ENCODE measurements around the gene QPCT. TPM values are rescaled to one million over a fixed set of nuclear protein-coding genes. Genes with fewer than 3 reads are reported as not detected.
A peak's percentile ranks its signal among the peaks of the same experiment; 100 is the strongest.
"Not testable (repeated sequence)": the region's sequence is repeated elsewhere in the genome, so short reads cannot be mapped to it uniquely, and the experiment has no call there.

The QPCT gene
- total RNA-seq, 1 experiment from 2014 or later, result 0.26 TPM

DNA sequence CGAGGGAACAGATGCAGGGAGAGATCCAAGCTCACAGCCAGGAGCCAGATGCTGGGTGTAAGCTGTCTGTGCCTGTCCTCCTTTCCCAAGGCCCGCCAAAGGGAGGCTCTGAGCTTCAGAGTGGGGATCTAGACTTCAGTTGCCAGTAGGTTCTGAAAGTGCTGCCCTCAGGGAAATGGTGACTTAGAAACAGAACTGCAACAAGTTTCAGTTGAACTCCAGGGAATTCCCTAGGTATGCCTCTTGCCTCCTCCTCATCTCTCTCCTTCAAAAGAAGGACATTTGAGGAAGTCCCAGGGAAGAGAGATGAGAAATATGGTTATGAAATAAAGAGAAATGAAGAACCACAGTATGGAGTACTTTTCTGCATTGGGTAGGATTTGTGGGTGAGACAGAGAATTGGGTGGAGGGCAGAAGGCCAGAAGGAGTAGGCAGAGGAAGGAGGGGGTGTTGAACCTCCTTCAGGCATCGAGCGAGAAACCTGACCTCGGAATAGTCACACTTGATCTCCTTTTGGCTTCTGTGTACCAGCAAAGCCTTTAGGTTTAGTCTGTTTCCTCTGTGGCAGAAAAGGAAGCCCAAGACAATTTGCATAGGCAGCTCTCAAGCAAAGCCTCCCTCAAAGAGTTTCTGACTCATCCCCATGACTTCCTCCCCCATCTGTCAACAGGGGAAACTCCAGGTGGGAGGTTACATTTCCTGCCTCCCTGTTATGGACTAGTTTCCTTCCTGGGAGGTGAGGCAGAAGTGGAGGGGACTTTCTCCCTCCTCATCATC lies 45.7 kb downstream of the QPCT start:
- DNase-seq (ENCODE audit: low read depth), result peak; percentile 96

DNA sequence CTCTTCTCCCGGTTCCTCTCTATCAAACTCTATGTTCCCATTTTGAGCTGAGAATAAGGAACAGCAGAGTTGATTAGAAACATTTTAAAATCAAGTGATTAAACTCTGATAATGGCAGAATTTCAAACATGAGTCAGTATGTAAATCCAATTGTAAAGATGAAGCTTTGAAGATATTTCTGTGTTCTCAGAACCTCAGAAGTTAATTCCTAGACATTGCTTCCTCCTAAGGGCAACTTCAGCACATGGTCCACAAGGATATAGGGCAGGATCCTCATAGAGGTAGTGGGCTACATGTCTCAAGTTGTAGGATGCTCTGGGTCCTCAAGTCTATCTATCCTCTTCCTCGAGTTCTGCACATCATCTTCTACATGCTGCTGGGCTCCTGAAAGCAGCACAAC lies 46.3 kb downstream of the QPCT start:
- no peak for DNase-seq (ENCODE audit: low read depth)

DNA sequence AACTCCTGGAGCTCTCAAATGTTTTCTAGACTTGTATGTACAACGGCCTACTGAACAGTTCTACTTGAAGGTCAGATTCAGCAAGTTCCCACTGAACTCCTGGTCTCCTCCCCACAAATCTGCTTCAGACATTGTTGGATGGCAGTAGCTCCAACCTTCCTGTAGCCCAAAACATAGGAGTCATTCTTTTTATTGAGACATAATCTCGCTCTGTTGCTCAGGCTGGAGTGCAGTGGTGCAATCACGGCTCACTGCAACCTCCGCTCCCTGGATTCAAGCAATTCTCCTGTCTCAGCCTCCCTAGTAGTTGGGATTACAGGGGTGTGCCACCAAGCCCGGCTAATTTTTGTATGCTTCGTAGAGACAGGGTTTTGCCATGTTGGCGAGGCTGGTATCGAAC lies 47.3 kb downstream of the QPCT start:
- no peak for DNase-seq (ENCODE audit: low read depth)

DNA sequence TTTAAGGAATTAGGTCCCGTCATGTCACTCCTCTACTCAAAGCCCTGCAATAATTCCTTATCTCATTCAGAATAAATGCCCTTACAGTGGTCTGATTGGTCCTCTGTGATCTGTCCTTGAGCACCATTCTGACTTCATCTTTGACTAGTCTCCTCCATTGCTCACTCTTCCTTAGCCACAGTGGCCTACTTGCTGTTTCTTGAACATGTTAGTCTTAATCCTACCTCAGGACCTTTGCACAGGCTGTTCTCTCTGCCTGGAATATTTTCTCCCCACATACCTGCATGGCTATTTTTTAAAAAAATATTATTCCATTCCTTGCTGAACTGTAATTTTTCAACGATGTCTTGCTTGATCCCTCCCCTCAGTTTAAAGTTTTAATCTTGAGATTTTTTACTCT lies 48.0 kb downstream of the QPCT start:
- DNase-seq (ENCODE audit: low read depth), result no peak

DNA sequence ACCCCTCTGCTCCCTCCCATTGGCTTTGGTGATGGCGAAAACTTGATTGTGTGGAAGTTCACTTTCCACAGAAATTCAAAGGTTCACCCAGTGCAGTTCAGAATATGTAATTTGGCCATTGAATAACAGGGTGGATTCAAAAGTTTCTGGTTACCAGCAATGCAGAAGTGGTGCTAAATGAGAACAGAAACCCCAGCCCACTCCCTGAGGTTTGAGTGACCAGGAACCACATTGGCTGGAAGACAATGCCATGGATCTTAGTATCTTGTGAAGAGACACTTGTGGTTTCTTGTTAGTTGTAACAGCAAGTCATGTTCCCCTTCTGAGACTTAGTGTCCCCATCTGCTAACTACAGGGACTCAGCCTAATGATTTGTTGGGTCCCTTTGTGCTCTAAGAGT lies 49.8 kb downstream of the QPCT start:
- no peak for DNase-seq (ENCODE audit: low read depth)

DNA sequence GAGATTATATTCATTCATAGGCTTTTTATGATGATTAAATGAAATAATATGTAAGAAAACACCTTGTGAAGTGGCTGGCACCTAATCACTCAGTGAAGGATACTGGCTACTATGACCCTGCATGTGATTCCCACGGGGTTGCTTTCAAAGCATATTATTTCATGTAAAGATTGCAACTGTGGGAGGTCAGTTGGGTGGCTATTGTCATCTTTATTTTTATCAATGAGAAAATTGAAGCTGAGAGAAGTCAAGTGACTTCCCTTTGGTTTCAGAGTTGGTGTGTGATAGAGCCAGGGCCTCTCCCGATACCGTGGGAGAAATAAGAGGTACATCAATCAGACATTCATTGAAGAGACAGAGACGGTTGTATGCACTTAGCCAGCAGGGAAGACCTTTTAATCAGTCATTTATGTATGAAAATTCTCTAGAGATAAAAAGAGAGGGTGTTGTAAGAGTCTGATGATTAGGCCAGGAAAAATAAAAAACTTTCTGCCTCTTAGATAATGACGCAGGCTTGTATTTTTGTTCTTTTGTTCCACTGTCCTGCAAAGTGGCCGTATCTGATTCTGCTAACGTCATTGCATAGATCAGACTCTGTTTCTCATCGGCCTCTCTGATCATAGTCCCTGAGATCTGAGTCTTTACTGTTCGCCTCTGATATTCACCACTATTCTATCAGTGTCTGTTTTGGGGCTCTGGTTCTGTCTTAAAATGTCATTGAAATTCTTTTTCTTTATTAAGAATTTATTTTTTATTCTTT lies 50.5 kb downstream of the QPCT start:
- DNase-seq (ENCODE audit: low read depth), result no peak

DNA sequence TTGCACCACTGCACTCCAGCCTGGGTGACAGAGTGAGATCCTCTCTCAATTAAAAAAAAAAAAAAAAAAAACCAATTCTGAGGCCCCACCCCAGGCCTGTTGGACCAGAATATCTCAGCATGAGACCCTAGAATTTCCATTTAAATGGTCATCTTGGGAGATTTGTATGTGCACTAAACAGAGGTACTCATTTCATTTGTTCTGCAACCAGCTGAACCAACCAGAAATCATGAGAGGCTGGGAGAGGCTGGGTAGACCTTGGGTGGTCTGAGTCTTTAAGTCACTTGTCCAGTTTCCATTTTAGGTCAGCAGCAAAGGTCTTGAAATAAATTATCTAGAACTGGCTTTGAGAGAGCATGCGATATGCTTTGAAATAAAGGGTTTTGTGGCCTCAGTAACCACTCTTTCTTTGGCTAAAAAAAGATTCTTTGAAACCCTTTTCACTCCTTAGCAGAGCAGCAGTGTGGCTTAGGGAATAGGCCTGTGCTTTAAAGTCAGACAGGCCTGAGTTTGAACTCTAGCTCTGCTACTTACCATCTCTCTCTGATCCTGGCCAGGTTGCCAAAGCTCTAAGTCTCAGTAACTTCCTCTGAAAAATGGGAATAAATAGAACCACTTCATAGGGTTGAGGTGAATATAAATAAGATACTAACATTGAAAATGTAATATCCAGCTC lies 52.6 kb downstream of the QPCT start:
- no peak for DNase-seq (ENCODE audit: low read depth)

DNA sequence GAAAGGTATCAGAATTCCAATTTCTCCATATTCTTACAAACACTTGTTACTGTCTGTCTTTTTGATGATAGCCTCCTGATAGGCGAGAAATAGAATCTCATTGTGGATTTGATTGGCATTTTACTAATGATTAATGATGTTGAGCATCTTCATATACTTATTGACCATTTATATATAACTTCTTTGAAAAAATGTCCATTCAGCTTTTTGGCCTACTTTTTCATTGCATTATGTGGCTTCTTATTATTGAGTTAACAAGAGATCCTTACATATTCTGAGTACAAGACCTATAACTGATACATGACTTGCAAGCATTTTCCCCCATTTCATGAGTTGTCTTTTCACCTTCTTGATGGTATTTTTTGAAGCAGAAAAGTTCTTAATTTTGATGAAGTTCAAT lies 54.6 kb downstream of the QPCT start:
- no peak for DNase-seq (ENCODE audit: low read depth)

DNA sequence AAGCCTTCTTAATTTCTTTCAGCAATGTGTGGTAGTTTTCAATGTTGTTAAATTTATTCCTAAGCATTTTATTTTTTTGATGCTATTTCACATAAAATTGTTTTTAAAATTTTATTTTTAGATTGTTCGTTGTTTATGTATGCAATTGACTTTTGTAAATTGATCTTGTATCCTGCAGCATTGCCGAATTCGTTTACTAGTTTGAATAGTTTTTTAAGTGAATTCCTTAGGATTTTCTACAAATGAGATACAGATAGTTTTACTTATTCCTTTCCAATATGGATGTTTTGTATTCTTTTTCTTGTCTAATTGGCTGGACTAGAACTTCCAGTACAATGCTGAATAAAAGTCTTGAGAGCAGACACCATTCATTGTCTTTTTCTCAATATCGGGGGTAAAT lies 55.6 kb downstream of the QPCT start:
- DNase-seq (ENCODE audit: low read depth), result no peak

DNA sequence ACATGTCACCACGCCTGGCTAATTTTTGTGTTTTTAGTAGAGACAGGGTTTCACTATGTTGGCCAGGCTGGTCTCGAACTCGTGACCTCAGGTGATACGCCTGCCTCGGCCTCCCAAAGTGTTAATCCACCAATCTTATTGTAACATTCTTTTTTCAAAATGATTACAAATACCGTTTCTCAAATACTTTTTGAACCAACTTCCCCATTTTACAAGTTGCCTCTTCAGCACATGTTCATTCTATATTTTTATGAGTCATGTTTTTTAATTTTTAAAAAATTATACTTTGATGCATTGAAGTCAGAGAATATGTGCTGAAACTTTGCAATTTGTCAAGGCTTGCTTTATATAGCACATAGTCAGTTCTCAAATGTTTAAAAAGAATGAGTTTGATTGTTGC lies 58.2 kb downstream of the QPCT start:
- no peak for DNase-seq (ENCODE audit: low read depth)

DNA sequence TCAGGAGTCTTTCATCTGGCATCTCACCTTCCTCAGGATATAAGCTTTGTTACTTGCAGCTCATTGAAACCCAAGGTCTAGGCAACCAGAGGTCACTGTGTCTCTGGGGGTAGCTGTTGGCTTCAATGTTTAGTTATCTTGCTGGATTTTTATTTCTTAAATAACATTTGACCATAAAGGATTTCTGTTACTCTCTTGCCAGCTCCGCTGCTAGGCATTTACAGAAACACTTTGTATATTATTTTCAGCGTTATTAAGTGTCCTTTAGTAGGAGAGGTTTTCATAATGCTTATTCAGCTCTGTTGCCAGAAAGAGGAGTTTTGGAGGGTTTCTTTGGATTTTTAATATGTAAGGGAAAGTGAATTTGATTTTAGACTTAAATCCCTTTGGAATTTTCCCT lies 61.4 kb downstream of the QPCT start:
- DNase-seq (ENCODE audit: low read depth), result no peak

DNA sequence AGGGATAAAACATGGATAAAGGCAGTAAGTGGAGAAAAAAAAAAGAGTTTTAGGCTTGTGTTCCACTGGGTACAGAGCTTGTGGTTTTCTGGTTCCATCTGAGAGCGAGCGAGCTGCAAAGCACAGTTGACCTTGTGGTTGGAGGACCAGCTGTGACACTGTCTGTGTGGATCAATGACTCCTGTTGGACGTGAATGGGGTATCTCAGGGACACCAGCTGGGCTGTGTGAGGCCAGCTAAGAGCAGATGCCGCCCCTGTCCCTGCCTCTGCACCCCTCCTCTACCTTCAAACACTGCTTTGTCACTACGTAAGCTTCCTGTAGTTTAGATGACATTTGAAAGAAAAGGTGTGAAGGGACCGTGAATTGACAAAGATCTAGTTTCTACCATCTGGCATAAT lies 67.8 kb downstream of the QPCT start:
- DNase-seq (ENCODE audit: low read depth), result no peak

DNA sequence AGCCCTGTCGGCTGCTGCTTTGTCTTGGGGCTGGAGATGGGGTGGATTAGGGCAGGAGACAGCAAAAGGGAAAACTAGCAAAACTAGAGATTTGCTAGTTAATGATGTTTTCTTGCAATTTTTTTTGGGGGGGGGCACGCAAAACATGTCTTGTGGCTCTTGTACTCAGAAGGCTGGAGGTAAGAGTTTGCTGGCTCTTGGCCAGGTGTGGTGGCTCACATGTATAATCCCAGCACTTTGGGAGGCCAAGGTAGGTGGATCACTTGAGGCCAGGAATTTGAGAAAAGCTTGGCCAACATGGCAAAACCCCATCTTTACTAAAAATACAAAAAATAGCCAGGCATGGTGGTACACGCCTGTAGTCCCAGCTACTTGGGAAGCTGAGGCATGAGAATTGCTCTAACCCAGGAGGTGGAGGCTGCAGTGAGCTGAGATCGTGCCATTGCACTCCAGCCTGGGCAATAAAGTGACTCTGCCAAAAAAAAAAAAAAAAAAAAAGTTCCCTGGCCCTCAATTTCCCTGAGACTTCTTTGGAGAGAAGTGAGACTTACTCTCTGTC lies 69.6 kb downstream of the QPCT start:
- DNase-seq (ENCODE audit: low read depth), result not testable (repeated sequence)

DNA sequence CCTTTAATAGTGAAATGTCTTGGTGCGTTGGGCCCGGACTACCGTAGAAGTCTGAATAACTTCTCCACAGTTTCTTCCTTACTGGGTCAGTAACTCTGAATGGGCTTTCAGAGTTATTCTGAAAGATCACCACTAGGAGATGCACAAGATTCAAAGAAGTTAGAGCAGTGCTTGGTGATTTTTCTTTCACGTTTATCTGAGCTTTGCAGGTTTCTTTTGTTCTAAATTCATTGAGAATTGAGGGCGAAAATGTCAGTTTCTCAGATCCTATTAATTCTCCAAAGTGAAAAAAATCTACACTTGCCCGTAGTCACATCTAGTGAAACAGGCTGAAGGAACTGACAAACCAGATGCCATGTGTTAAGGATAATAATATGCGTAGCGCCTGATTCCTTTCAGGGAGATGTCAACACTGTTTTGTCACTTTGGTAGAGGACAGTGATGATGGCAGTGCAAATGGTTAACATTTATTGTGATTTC lies 70.1 kb downstream of the QPCT start:
- peak; percentile 70 for DNase-seq (ENCODE audit: low read depth)

DNA sequence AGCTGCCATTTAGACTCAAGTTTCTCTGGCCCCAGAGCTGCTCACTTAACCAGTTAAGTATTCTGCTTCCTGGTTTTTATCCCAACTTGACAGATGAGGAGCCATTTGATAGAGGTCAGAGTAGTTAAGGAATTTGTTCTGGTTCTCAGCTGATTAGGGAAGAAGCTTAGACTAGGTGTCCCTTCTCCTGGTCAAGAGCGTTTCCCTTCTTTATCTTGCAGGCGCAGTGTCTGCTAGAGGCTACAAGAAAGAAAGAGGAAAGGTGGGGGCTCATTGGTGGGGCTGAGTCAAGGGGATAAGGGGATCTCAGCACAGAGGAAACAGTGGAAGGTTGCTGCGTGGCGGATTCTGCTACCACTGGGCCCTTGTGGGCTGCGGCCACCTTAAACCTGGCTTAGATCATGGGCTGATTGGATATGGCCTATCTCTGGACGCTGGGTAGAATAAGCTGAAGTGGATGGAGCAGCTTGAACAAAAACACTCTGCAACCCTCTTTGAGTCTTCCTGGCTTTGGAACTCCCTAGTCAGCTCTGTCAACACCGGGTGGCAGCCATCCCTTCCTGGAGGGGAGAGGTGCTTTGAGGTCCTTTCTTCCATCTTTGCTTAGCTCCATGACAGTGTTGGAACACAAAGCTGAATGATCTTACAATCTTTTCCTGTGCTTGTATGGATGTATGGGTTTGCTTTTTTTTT lies 70.8 kb downstream of the QPCT start:
- DNase-seq (ENCODE audit: low read depth), result peak; percentile 21

DNA sequence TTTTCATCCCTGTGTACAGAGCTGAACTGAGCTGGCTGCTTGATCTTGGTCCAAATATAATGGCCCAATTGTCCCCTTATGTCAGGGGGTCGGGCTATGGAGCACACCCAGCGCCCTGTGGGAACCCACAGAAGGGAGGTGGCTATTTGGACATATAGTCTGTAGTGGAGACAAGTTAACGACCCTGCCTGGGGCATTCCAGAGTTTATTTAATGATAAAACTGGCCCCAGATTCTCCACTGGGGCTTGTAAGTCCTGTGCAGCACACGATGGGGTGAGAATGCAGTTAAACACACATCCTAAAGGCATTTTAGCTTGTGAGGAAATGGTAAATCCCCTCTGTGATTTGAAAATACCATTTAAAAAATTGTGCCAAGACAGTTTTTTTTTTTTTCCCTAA lies 72.9 kb downstream of the QPCT start:
- no peak for DNase-seq (ENCODE audit: low read depth)

DNA sequence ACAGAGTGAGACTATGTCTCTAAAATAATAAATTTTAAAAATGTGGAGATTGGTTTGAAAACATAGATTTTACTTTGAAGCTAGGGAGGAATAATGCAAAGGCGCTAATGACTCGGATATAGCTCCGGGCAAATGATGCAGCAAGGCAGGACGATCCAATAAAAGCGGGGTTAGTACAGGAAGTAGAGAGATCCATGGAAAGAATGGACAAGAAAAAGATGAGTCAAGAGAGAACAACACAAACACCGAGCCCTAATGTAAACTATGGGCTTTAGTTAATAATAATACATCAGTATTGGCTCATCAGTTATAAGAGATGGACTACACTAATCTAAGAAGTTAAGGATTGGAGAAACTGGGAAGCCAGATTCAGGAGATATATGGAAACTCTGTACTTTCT lies 74.5 kb downstream of the QPCT start:
- no peak for DNase-seq (ENCODE audit: low read depth)

DNA sequence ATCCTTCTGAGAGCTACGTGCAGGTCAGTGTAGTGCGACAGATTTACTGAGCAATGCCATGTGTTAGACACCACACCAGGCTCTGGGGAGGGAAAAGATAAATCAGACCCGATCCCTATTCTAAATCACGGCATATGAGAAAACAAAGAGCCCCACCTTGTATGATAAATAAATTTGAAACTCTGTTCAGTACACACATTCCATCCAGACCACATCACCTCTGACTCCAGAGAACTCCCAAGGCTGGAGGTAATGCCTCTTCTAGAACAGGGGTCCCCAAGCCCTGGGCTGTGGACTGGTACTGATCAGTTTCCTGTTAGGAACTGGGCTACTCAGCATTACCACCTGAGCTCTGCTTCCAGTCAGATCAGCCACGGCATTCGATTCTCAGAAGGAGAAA lies 77.3 kb downstream of the QPCT start:
- no peak for DNase-seq (ENCODE audit: low read depth)

DNA sequence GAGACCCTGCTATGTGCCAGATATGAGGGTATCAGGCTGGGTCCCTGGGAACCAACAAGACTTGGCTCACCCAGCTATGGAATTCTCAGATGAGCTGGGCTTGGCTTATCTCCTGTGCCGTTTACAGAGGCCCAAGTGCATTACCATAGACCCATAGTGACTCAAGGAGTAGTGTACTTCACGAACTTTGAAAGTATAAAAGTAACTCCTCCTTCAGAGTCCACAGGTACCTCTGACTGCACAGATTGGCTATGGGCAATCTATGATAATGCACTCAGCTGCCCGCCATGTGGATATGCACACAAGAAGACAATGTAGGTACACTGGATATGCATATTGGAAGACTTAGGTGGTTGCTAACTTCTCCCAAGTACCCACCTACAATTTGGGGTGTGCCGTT lies 78.4 kb downstream of the QPCT start:
- DNase-seq (ENCODE audit: low read depth), result no peak

All from HT1080 (cell line).